K562 (cell line): ENCODE results near the gene LBHD2. TPM values are rescaled to one million over a fixed set of nuclear protein-coding genes. Genes with fewer than 3 reads are reported as not detected.

Experiments
- BHLHE40 ChIP-seq: IDR thresholded peaks from 2 replicates; pipeline ENCODE4 v1.6.1; 2011; ENCODE audit warnings: low read length, improper control_type of control experiment
- EZH2 ChIP-seq: IDR thresholded peaks from 2 replicates; pipeline ENCODE4 v1.6.1; 2012; ENCODE audit warnings: low read depth, mild to moderate bottlenecking, inconsistent platforms, low read length, borderline replicate concordance
- GATAD2A ChIP-seq: fragments of 450-650 bp; IDR thresholded peaks from 2 replicates; pipeline ENCODE4 v1.6.1; 2017
- HDAC2 ChIP-seq: fragments of 450-650 bp; IDR thresholded peaks from 2 replicates; pipeline ENCODE4 v1.6.1; 2016; ENCODE audit warnings: mild to moderate bottlenecking
- KDM2B ChIP-seq: fragments of 250-450 bp; sonication (Bioruptor Pico); IDR thresholded peaks from 2 replicates; pipeline ENCODE4 v1.8.0; 2021; ENCODE audit warnings: mild to moderate bottlenecking, moderate library complexity
- MCM5 ChIP-seq: fragments of 450-650 bp; IDR thresholded peaks from 2 replicates; pipeline ENCODE4 v1.6.1; 2016; ENCODE audit warnings: low read depth
- NR4A1 ChIP-seq, 2 experiments: fragments of 250-450 bp in 1 of 2; fragments of 450-650 bp in 1 of 2; sonication (Bioruptor Pico) in 1 of 2; IDR thresholded peaks; 2 replicates each; pipeline versions ENCODE4 v1.4.0 to v1.6.1; 2016 to 2020; ENCODE audit warnings: mild to moderate bottlenecking in 2 of 2, missing compliant biosample characterization in 1 of 2, missing genetic modification characterization in 1 of 2, moderate library complexity in 1 of 2
- POLR2G ChIP-seq: fragments of 200-400 bp; formaldehyde crosslinking; IDR thresholded peaks from 2 replicates; pipeline ENCODE4 v1.6.1; 2017; ENCODE audit warnings: low read depth, mild to moderate bottlenecking, antibody characterized with exemption, low read length, moderate library complexity
- RBFOX2 ChIP-seq: fragments of 200-400 bp; formaldehyde crosslinking; IDR thresholded peaks from 2 replicates; pipeline ENCODE4 v1.6.1; 2017; ENCODE audit warnings: low read depth, mild to moderate bottlenecking, low read length, moderate library complexity
- RBM34 ChIP-seq: fragments of 200-400 bp; formaldehyde crosslinking; IDR thresholded peaks from 2 replicates; pipeline ENCODE4 v1.6.1; 2018; ENCODE audit warnings: low read length, borderline replicate concordance; ENCODE audit not compliant: insufficient read depth
- SMARCB1 ChIP-seq: IDR thresholded peaks from 2 replicates; pipeline ENCODE4 v1.6.1; 2011; ENCODE audit warnings: improper control_type of control experiment, low read depth; ENCODE audit not compliant: insufficient read length
- ZBTB7A ChIP-seq: IDR thresholded peaks from 2 replicates; pipeline ENCODE4 v1.6.1; 2011; ENCODE audit warnings: low read depth, mild to moderate bottlenecking, low read length, moderate library complexity, borderline replicate concordance; ENCODE audit not compliant: control insufficient read depth
- polyA plus RNA-seq, 8 experiments: library from polyadenylated mRNA; depleted of rRNA in 4 of 8; stranded (reverse) in 5 of 8; unstranded in 3 of 8; fragments of >200 nt; fragmentation: Nextera tagmentation in 2 of 8; fragmentation: Illumina TruSeq in 1 of 8; extraction: Ambion mirVana in 2 of 8; extraction: Trizol in 1 of 8; gene quantifications; 2 replicates each; pipeline versions ENCODE4 v1.2.1 to v1.2.3, GENCODE V29; 2011 to 2014; ENCODE audit warnings: inconsistent platforms in 1 of 8, missing spikeins in 1 of 8
- total RNA-seq, 7 experiments: library from RNA; depleted of rRNA in 6 of 7; stranded (reverse); fragments of >200 nt in 6 of 7; fragmentation: Illumina TruSeq in 2 of 7; extraction: Trizol in 2 of 7; gene quantifications; 2 replicates each; pipeline versions ENCODE4 v1.2.1 to v1.2.3, GENCODE V29; 2011 to 2021; ENCODE audit warnings: low replicate concordance in 1 of 7
- TF ChIP-seq, protein P1 (sequence below), 2 experiments: IDR thresholded peaks; 2 replicates each; pipeline ENCODE4 v1.6.1; 2012; ENCODE audit warnings: improper control_type of control experiment in 2 of 2, low read depth in 2 of 2, low read length in 2 of 2, borderline replicate concordance in 1 of 2
- TF ChIP-seq, protein P2 (sequence below): fragments of 450-650 bp; formaldehyde crosslinking; IDR thresholded peaks from 2 replicates; pipeline ENCODE4 v1.4.0; 2022; ENCODE audit warnings: mild to moderate bottlenecking, moderate library complexity
- TF ChIP-seq, protein P3 (sequence below): sonication (generic); formaldehyde crosslinking; IDR thresholded peaks from 2 replicates; pipeline ENCODE4 v1.8.1; 2023; ENCODE audit warnings: mild to moderate bottlenecking, missing genetic modification reagents
- TF ChIP-seq, protein P4 (sequence below), 2 experiments: fragments of 450-650 bp; IDR thresholded peaks; 2 replicates each; pipeline ENCODE4 v1.6.1; 2018; ENCODE audit warnings: mild to moderate bottlenecking in 2 of 2, low read depth in 1 of 2; ENCODE audit not compliant: partially characterized antibody in 2 of 2
- TF ChIP-seq, protein P5 (sequence below): fragments of 250-450 bp; sonication (Bioruptor Pico); IDR thresholded peaks from 2 replicates; pipeline ENCODE4 v1.5.0; 2021

Gene LBHD2
- total and polyA plus RNA-seq, 9 of the 15 experiments (the other 6 are each of a cell fraction or from before 2014, with no cell fraction given) = not detected

DNA sequence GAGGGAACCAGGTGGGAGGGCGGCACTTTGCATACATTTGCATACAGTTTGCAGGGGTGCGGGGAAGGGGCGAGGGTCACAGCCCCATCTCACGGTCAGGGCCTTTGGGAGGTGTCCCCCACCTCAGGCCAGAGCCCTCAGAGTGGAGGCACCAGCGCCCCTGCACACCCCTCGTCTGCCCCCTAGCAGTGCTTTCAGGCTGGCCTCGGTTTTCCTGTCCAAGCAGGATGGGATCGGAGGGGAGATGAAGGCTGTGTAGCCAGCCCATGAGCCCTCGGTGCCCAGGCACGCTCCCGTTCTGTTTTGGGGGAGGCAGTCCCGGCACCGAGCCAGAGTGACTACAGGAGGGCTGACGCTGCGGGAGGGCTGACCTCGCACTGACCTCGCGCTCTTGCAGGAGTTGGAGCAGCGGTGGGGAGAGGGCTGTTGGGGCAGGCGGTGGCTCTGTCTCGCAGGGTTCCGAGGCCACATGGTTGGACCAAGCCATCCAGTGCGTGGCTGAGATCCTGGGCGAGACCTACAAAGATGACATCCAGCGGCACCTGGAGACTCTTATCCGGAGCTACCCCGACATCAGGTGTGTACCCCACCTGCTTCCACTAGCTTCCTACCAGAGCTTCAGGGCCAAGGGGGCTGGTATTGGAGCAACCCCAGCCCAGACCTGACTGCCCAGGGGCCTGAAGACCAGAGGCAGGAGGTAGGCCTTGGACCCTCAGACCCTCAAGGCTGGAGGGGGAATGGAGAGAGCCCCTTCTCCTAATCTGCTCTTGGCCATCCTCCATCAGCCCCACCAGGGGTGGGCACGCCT lies 24.1 kb downstream of the LBHD2 start (continued):
- TF ChIP-seq HDAC2 (no peak), RBM34 (no peak), SMARCB1 (no peak), NR4A1 (CRISPR knock-in tag; IDR thresholded peaks at IDR 0.05) (no peak), NR4A1 (tag; IDR thresholded peaks at IDR 0.05) (0 out of 2 replicates have a peak, but pooled peaks have one; percentile 42), MCM5 (no peak), GATAD2A (no peak), KDM2B (CRISPR knock-in tag) (no peak), BHLHE40 (no peak), POLR2G (peak; percentile 58; the same call in 1 of the 2 replicates), RBFOX2 (peak; percentile 60), EZH2 (no peak), ZBTB7A (peak; percentile 20; the same call in 1 of the 2 replicates)
- TF ChIP-seq, protein P1, sequence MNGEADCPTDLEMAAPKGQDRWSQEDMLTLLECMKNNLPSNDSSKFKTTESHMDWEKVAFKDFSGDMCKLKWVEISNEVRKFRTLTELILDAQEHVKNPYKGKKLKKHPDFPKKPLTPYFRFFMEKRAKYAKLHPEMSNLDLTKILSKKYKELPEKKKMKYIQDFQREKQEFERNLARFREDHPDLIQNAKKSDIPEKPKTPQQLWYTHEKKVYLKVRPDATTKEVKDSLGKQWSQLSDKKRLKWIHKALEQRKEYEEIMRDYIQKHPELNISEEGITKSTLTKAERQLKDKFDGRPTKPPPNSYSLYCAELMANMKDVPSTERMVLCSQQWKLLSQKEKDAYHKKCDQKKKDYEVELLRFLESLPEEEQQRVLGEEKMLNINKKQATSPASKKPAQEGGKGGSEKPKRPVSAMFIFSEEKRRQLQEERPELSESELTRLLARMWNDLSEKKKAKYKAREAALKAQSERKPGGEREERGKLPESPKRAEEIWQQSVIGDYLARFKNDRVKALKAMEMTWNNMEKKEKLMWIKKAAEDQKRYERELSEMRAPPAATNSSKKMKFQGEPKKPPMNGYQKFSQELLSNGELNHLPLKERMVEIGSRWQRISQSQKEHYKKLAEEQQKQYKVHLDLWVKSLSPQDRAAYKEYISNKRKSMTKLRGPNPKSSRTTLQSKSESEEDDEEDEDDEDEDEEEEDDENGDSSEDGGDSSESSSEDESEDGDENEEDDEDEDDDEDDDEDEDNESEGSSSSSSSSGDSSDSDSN (IDR thresholded peaks at IDR 0.05; ENCODE audit: borderline replicate concordance in 1 of 2, low read depth in 2 of 2, low read length in 2 of 2) = no peak
- TF ChIP-seq, protein P2, sequence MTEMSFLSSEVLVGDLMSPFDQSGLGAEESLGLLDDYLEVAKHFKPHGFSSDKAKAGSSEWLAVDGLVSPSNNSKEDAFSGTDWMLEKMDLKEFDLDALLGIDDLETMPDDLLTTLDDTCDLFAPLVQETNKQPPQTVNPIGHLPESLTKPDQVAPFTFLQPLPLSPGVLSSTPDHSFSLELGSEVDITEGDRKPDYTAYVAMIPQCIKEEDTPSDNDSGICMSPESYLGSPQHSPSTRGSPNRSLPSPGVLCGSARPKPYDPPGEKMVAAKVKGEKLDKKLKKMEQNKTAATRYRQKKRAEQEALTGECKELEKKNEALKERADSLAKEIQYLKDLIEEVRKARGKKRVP (CRISPR knock-in tag) = no peak
- TF ChIP-seq, protein P3, sequence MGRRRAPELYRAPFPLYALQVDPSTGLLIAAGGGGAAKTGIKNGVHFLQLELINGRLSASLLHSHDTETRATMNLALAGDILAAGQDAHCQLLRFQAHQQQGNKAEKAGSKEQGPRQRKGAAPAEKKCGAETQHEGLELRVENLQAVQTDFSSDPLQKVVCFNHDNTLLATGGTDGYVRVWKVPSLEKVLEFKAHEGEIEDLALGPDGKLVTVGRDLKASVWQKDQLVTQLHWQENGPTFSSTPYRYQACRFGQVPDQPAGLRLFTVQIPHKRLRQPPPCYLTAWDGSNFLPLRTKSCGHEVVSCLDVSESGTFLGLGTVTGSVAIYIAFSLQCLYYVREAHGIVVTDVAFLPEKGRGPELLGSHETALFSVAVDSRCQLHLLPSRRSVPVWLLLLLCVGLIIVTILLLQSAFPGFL (CRISPR knock-in tag) = no peak
- TF ChIP-seq, protein P4, sequence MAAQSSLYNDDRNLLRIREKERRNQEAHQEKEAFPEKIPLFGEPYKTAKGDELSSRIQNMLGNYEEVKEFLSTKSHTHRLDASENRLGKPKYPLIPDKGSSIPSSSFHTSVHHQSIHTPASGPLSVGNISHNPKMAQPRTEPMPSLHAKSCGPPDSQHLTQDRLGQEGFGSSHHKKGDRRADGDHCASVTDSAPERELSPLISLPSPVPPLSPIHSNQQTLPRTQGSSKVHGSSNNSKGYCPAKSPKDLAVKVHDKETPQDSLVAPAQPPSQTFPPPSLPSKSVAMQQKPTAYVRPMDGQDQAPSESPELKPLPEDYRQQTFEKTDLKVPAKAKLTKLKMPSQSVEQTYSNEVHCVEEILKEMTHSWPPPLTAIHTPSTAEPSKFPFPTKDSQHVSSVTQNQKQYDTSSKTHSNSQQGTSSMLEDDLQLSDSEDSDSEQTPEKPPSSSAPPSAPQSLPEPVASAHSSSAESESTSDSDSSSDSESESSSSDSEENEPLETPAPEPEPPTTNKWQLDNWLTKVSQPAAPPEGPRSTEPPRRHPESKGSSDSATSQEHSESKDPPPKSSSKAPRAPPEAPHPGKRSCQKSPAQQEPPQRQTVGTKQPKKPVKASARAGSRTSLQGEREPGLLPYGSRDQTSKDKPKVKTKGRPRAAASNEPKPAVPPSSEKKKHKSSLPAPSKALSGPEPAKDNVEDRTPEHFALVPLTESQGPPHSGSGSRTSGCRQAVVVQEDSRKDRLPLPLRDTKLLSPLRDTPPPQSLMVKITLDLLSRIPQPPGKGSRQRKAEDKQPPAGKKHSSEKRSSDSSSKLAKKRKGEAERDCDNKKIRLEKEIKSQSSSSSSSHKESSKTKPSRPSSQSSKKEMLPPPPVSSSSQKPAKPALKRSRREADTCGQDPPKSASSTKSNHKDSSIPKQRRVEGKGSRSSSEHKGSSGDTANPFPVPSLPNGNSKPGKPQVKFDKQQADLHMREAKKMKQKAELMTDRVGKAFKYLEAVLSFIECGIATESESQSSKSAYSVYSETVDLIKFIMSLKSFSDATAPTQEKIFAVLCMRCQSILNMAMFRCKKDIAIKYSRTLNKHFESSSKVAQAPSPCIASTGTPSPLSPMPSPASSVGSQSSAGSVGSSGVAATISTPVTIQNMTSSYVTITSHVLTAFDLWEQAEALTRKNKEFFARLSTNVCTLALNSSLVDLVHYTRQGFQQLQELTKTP (IDR thresholded peaks at IDR 0.05; ENCODE audit: low read depth in 1 of 2, partially characterized antibody in 2 of 2) = no peak
- TF ChIP-seq, protein P5, sequence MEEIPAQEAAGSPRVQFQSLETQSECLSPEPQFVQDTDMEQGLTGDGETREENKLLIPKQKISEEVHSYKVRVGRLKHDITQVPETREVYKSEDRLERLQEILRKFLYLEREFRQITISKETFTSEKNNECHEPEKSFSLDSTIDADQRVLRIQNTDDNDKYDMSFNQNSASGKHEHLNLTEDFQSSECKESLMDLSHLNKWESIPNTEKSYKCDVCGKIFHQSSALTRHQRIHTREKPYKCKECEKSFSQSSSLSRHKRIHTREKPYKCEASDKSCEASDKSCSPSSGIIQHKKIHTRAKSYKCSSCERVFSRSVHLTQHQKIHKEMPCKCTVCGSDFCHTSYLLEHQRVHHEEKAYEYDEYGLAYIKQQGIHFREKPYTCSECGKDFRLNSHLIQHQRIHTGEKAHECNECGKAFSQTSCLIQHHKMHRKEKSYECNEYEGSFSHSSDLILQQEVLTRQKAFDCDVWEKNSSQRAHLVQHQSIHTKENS (CRISPR knock-in tag) = no peak
